ENCODE results near the gene PHAF1.

Gene PHAF1

DNA sequence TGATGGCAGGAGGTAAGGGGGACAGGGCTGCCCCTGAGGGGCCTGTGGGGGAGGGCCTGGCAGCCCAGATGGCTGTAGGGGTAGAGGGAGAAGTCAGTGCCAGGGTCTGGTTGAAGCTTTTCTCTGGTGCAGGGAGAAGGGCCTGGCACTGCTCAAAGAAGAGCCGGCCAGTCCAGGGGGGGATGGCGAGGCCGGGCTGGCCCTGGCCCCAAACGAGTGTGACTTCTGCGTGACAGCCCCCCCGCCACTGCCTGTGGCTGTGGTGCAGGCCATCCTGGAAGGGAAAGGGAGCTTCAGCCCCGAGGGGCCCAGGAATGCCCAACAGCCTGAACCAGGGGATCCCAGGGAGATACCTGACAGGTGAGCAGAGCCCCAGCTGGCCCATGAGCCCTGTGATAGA is 57.8 kb downstream of the PHAF1 start:
- H3K4me3 ChIP-seq (ENCODE audit: low read depth, low read length), result no peak overlapping the region
- DNase-seq (ENCODE audit: low read depth), result no peak
- TF ChIP-seq, protein P1, sequence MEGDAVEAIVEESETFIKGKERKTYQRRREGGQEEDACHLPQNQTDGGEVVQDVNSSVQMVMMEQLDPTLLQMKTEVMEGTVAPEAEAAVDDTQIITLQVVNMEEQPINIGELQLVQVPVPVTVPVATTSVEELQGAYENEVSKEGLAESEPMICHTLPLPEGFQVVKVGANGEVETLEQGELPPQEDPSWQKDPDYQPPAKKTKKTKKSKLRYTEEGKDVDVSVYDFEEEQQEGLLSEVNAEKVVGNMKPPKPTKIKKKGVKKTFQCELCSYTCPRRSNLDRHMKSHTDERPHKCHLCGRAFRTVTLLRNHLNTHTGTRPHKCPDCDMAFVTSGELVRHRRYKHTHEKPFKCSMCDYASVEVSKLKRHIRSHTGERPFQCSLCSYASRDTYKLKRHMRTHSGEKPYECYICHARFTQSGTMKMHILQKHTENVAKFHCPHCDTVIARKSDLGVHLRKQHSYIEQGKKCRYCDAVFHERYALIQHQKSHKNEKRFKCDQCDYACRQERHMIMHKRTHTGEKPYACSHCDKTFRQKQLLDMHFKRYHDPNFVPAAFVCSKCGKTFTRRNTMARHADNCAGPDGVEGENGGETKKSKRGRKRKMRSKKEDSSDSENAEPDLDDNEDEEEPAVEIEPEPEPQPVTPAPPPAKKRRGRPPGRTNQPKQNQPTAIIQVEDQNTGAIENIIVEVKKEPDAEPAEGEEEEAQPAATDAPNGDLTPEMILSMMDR (conservative IDR thresholded peaks at IDR 0.05; ENCODE audit: low read depth, low read length), result no peak

DNA sequence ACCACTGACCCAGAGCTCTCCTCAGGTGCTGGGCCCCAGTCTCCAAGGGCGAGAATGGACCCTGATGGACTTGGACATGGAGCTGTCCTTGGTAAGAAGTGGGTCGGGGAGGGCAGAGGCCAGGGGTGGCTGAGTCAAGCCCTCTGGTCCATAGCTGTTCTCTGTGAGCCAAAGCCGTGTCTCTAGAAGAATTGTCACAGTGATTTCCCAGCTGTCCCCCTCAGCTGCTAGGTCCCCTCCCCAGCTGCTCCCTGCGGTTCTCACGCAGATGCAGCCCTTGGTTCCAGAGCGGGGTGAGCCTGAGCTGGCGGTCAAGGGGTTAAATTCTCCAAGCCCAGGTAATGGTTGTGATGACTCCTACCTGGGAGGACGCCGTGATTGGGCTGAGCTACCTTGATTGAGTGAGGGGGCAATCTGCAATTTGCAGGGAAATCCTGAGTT is 59.3 kb downstream of the PHAF1 start:
- no peak overlapping the region for H3K4me3 ChIP-seq (ENCODE audit: low read depth, low read length)
- TF ChIP-seq, protein P1 (conservative IDR thresholded peaks at IDR 0.05; ENCODE audit: low read depth, low read length), result no peak
- no peak for DNase-seq (ENCODE audit: low read depth)

DNA sequence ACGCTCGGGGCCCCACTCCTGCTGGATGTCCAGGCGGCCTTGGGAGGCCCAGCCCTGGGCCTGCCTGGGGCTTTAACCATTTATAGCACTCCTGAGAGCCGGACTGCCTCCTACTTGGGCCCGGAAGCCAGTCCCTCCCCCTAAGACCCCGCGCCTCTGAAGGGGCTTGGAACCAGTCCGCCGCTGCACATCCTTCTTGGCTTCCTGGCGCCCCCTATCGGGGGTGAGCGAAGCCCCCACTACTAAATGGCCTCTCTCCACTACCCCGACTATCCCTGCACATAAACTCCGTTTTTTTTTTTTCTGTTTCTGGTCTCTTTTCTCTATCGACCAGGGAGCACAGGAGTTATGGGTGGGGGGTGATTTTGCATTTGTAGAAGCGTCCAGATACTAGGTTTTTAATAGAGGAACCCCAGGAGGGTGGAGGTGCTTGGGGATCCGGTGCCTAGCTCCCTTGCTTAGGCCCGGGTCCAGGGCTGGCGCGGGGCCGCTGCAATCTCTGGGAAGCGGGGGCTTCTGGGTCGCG is 60.0 kb downstream of the PHAF1 start:
- TF ChIP-seq, protein P1 (conservative IDR thresholded peaks at IDR 0.05; ENCODE audit: low read depth, low read length), result peak; percentile 70
- peak overlapping the region; percentile 59 for H3K4me3 ChIP-seq (ENCODE audit: low read depth, low read length)
- peak; percentile 48 for DNase-seq (ENCODE audit: low read depth)

DNA sequence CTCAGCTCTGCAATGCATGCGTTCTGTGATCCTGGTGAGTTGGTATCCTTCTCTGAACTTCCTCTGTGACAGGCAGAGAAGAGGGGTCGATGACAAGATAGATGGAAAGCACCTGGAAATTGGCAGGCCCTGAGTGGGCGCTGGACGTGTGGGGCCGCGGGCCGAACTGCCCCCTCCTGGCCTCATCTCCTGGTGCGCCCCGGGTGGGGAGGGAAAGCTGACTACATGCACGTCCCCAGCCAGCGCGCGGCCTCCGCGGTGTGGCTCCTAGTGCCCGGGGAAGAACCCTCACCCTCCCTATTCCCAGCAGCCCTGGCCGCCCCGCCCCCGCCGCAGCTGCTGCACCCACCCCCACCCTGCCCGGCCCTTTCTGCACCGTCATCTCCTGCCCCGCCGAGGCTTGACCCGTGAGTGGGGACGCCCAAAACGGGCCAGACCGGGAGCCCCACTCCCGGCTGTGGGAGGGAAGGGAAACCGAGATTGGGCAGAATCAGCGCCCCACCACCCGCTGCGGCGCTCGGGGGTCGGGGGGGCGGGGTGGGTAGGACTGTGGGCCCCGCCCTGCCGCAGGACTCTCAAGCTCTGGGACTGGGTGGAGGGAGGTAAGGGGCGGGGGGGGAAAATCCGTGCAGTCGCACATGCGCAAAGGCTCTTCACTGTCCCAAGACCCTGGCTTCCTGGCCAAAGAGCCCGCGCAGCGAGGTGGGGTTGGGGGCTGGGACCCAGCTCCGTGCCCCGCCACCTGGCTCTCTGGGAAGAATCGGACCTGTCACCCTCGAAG is 60.6 kb downstream of the PHAF1 start, which contains the start of gene NOL3:
TSS of gene NOL3 (plus strand) at position 371 of the 781 bp plus-strand sequence.
- peak within 1 kb of the TSS; percentile 59 for H3K4me3 ChIP-seq (ENCODE audit: low read depth, low read length)
- TF ChIP-seq, protein P1 (conservative IDR thresholded peaks at IDR 0.05; ENCODE audit: low read depth, low read length), result no peak
- peak; percentile 82 for DNase-seq (ENCODE audit: low read depth)

DNA sequence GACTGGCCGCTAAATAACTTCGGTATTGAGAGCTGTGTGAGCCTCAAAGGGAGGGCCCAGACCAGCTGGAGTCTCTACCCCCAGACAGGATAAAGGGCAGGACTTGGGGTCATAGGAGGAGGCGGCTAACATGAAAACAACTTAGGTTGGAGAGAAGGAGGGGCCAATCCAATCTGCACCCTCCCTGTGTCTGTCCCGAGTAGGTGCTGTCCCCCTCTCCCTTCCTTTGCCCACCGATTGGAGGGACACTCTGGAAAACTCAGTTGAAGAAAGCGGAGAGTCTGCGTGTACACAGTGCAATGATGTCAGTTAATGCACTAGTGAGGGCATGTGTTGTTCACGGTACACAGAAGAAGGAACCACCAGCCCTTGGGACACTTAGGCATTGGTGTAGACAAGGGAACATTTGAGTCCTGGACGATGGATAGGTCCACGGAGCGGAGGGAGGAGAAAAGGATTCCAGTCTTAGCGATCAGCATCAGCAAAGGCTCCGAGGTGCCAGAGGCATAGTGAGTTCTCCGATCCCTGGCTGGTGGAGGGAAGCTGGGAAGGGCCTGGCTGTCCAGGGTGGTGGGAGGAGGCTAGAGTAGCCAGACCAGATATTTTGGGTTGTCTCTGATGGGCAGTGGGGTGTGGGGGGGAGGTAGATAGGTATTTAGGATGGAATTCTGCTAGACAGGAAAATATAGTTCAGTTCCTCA is 61.4 kb downstream of the PHAF1 start:
- TF ChIP-seq, protein P1 (conservative IDR thresholded peaks at IDR 0.05; ENCODE audit: low read depth, low read length), result no peak
- peak overlapping the region; percentile 59 for H3K4me3 ChIP-seq (ENCODE audit: low read depth, low read length)

DNA sequence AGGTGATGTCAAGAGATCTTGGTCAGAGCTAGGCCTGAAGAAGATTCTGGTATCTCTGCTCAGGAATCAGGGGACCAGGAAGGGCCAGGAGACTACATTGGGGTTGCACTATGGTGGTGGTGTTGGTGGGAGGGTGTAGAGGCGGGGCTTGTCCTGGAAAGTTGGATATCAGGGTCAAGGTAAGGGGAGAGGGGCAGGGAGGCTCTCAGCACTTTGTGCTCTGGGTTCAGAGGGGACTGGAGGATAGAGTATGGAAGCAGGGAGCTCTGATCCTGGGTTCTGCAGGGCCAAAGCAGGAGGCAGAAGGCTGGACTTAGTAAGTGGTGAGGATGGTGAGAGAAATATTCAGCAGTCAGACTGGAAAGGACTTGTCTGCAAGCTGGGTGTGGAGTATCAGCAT is 63.6 kb downstream of the PHAF1 start:
- TF ChIP-seq, protein P1 (conservative IDR thresholded peaks at IDR 0.05; ENCODE audit: low read depth, low read length), result no peak
- DNase-seq (ENCODE audit: low read depth), result no peak
- H3K4me3 ChIP-seq (ENCODE audit: low read depth, low read length), result no peak overlapping the region

More for the DNA sequence above, 61.4 kb downstream of the PHAF1 start:
- DNase-seq (ENCODE audit: low read depth), result no peak
